A172 (cell line): ENCODE measurements around the gene GSTA4. TPM values are rescaled to one million over a fixed set of nuclear protein-coding genes. Genes with fewer than 3 reads are reported as not detected.
"Not testable (repeated sequence)": the region's sequence is repeated elsewhere in the genome, so short reads cannot be mapped to it uniquely, and the experiment has no call there.

Experiments
- DNase-seq: peaks from one replicate; pipeline ENCODE4 v3.0.0-alpha.2; 2015; ENCODE audit warnings: low spot score
- total RNA-seq: library from RNA; depleted of rRNA; stranded (reverse); fragments of >200 nt; shearing (Covaris generic); gene quantifications from 2 replicates; pipeline ENCODE4 v1.2.3, GENCODE V29; 2014

The GSTA4 gene
- total RNA-seq, 1 experiment from 2014 or later, result 15.7 TPM

DNA sequence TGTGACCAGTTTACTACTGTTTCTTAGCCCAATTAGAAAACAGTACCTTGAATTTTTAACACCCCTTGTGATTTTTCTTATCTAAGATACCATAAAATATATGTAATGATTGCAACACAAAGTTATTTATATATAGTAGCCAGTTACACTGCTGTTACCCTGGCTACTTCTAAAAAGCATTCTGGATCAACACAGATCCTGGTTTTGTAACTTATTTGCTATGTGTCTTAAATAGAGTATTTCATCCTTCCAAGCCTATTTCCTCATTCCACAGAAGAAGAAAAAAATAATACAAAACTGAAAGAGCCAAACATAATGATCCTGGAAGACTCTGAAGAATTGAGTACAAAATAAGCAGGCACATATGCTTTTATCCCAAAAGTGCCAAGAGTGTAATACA, 19.0 kb upstream of the GSTA4 start:
- no peak for DNase-seq

- DNase-seq, result no peak
Measured at GRCh38 chr6:53011979-53012378, 16.9 kb upstream of the GSTA4 start.

DNA sequence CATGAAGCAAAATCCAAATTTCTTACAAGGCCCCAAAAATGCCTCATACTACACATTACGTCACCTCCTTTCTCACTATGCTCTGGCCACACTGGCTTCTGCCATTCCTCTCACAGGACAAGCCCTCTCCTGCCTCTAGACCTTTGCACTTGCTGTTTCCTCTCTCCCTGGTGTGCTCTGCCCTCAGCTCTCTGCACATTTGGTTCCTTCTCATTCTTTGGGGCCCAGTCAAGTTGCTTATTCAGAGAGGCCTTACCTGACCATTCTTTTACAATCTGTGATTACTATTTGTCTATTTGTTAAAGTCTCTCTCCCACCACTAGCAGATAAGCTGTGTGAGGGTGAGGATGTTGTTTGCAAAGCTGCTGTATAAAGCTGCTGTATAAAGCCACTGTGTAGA, 15.4 kb upstream of the GSTA4 start:
- DNase-seq, result no peak

DNA sequence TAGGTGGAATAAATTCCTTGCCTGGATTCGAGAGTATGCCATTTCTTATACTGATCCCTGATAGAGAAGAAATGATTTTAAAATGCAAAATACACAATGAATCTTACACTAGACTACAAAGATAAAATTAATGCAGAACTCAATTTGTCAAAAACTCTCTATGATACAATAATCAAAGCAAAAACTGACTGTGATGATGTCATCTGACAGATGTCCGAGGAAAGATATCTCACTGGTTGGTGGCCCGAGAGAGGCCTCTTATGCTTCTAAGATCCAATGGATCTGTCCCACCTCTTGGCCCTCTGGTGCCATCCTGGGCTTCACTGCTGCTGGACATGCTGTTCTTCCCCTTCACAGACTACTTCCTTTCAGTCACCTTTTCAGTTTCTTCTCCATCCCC, 14.4 kb upstream of the GSTA4 start:
- no peak for DNase-seq

DNA sequence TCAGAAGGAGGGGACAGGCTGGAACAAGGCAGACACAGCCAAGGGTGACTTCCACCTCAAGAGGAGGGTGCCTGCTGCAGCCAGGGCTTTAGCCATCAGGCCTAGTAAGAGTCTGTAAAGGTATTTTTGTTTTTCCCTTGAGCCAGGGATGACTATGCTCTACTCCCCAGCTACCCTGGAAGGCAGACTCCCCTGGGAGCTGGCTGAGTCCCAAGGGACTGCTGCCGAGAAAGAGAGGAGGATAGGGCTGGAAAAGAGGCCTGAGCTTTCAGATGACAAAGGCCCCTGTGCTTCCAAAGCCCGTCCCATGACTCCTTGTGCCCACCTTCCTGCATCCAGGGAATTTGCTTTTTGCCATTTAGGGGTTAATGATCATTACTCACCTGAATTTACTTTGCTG, 14.0 kb upstream of the GSTA4 start:
- DNase-seq, result no peak

DNA sequence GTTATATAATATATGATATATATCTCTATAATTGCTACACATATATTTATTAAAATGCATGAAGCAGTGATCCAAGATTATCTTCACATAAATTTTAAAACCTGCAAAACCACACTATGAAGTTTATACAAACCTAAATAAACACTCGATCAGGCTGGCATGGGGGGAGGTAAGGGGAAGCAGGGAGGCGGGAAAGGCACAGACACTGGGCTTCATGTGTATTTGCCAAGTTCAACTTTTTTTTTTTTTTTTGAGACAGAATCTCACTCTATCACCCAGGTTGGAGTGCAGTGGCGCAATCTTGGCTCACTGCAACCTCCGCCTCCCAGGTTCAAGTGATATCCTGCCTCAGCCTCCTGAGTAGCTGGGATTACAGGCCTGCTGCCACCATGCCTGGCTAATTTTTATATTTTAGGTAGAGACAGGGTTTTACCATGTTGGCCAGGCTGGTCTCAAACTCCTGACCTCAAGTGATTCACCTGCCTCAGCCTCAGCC, 13.2 kb upstream of the GSTA4 start:
- DNase-seq, result not testable (repeated sequence)

- no peak for DNase-seq
Measured at GRCh38 chr6:53005663-53006250, 10.7 kb upstream of the GSTA4 start.

DNA sequence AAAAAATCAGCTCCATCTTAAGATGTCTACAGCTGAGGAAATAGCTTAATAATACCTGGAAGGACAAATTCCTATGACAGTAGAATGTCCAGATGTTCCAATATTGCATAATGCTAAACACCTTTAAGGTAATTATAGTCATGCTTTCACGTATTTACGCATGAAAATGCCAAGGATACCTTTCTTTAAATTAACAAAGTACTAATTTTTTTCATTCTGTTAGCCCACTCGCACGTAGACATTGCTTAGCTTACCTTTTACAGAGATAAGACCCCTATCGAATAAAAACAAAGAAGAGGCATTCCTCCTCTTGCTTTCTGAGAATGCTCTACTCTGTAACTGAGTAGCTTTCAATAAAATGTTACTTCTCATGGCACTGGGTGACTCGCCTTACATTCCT, 4.4 kb upstream of the GSTA4 start:
- DNase-seq, result no peak

DNA sequence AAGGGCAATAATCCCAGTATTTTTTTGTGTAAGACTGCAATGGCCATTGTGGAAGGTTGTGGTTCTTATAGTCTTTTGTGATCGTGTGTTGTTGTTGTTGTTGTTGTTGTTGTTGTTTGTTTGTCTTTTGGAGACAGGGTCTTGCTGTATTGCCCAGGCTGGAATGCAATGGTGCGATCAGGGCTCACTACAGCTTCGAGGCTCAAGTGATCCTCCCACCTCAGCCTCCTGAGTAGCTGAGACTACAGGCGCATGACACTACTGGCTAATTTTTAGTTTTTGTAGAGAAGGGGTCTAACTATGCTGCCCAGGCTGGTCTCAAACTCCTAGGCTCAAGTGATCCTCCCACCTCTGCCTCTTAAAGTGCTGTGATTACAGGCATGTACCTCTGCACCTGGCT, 3.5 kb upstream of the GSTA4 start:
- DNase-seq, result no peak

DNA sequence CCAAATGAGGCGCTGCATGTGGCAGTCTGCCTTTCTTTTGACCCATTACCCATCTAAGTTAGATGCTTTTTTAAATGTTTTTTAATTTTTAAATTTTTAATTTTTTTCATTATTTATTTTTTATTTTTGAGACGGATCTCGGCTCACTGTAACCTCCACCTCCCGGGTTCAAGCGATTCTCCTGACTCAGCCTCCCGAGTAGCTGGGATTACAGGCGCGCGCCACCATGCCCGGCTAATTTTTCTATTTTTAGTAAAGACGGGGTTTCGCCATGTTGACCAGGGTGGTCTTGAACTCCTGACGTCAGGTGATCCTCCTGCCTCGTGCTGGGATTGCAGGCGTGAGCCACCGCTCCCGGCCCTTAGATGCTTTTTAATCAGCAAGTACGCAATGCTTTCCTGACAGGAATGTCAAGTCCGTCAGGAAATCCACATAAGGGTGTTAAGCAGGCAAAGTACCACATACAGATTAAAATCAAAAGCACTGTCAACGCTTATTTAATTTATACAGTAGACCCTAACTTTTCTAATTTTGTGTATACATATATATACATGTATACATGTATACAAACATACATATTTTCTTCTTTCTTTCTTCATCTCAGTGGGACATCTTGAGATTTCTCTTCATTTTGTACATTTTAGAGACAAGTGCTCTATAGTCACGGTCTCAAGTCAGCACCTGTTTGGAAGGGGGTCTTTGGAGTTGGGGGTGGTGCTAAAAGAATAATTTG, 995 bp upstream of the GSTA4 start:
- peak; percentile 75 for DNase-seq

GRCh38 chr6:52994839-52995088, 320 bp downstream of the GSTA4 start:
- DNase-seq, result no peak

- DNase-seq, result peak; percentile 15
Measured at GRCh38 chr6:52994031-52994838, 849 bp downstream of the GSTA4 start.

DNA sequence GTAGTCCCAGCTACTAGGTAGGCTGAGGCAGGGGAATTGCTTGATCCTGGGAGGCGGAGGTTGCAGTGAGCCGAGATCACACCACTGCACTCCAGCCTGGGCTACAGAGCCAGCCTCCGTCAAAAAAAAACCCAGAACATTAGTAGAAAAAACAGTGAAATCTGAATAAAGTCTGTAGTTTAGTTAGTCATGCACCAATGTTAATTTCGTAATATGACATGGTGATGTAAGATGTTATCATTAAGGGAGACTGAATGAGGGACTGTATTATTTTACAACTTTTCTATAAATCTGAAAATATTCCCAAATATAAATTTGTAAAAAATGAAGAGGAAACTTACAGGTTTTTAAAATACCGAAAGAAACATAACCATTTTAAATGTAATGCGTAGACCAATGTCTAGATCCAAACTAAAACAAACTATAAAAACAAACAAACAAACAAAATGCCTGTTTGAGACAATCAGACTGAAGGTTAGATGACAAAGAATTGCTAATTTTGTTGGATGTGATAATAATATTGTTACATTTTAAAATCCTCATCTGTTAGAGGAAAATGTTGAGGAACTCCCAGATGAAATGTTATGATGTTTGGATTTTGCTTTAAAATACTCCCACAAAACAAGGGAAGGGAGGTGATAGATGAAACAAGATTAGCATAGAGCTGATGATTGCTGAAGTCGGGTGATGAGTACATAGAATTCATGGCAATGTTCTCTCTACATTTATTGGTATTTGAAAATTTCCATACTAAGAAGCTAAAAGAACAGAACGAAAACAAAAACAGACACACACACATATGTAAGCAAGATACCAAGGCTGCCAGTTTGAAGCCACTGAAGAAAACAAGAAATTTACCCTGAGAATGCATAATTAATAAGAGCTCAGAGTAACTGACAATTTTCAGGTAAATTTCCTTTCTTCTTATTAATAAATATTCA, 1.8 kb downstream of the GSTA4 start:
- DNase-seq, result no peak

- DNase-seq, result peak; percentile 43
Measured at GRCh38 chr6:52990342-52990741, 4.7 kb downstream of the GSTA4 start.

GRCh38 chr6:52985228-52985627, 9.9 kb downstream of the GSTA4 start:
- DNase-seq, result no peak

DNA sequence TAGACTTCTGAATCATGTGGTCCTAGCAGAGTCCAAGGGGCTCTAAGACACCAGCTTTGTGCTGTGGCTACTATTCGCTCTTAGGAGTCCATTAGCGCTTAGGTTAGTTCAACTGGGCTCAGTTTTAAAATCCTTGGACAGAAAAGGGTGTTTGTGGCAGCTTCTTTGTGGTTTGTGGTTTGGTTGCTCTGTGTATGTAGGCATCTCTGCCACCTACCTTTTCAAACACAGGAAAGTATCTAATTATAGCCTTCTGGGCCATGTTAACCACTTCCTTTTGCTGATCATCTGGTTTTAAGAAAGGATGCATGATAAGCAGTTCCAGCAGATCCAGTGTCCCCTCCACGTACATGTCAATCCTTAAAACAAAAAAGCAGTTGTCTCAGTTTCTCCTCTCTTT, 10.8 kb downstream of the GSTA4 start:
- DNase-seq, result peak; percentile 77

DNA sequence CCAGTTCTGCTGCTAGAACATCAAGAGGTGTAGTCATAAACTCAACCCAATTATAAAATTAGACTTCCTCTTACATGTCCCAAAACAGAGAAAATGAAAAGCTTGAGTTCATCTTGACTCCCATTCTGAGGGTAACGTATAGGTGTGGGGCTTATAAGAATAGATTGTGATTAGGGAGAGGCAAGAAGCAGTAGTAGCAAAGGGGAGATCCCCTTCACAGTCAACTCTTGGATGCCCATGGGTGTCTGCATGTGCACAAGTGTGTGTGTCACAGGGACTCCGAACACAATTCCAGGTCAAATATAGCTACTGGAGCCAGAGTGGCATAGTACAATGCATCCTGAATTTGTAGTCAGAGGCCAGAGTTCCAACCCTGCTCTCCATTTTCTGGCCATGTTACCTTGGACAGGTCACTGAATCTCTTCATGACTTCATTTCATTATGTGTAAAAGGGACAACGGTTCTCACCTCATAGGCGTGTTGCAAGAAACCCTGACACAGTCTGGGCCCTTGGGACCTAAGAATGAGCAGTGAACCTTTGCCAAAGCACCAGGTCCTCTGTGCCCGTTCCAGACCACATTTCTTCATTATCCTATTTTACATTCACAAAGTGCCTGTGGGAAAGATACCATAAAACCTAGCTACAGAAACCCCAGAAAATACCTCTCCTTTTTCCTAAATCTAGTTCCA, 11.8 kb downstream of the GSTA4 start:
- no peak for DNase-seq

DNA sequence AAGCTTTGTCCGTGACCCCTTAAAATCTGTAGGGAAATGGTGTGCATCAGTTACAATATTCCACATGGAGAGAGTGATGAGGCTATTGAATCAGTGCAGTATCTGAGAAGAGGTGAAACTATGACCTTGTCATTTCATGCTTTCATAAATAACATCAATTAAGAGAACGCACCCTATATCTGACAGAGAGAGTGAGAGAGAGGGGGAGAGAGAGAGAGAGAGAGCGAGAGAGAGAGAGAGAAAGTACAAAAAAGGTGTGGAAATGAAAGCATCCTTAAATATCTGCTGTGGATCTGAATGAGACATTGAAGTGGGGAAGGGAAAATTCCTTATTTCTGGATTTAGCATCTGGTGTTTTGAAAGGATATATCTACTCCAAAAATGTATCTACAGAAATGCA, 12.4 kb downstream of the GSTA4 start:
- no peak for DNase-seq

DNA sequence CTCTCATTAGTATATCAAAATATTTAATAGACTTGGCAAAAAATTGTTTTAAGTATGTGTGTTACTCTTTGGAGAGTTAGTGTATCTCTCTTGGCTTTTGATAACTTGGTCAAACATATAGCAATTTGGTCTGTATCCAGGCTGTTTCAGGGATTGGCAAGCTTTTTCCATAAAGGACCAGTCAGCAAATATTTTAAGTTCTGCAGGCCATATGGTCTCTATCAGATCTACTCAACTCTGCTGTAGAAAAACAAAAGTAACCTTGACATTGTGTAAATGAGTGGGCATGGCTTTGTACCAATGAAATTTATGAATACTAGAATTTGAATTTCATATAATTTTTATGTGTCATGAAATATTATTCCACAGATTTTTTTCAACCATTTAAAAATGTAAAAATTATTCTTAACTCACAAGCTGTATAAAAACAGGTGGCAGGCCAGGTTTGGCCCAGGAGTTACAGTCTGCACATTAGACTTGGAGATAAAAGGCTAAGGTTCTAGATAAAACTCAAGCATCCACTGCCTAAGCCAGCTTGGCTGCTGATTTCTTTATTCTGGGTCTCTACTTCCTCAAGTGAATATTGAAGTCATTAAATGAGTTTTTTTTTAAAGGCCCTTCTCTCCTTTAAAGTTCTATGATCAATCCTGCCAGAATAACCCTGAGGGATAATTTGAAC, 13.7 kb downstream of the GSTA4 start:
- no peak for DNase-seq

DNA sequence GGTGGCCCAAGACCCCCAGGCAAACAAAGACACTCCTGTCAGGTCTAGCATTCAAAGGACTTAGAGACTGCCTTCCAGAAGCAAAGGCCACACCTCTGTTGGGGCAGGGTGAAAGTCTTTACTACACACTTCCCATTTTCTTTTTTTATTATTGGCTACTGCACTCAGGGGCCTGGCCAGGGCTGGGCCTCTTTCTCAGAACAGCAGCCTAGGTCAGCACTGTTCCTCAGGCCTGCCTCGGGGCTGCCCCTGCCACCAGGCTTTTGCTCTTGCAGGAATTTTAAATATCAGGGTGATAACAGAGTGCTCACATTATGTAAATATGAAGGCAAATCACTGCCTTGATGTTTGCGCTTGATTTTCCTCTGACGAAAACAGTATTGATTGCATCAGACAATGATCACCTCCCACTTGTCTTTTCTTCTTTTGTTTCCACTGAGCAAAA, 18.5 kb downstream of the GSTA4 start:
- DNase-seq, result no peak

DNA sequence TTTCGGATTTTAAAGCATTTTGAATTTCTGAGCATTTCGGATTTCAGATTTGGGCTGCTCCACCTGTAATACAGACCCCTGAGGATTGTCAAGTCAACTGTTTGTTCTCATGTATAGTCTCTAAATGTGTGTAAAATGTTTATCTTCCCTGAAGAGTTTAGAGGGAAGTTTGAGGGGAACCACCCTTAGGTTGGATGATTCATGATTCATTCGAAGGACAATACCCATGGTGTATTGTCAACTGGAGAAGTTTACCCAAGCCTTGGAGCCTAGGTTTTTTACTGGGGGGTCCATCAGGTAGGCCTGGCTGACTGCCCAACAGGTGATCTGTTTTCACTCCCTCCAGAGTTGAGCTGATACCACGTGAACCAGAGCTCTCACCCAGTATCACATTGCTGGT, 18.9 kb downstream of the GSTA4 start:
- DNase-seq, result no peak
